Skin epidermis (tissue), 12 donors: ENCODE measurements around the gene LMNTD2.

Experiments used
- H3K27ac ChIP-seq, 21 experiments: fragments of 200-600 bp; sonication (generic) in 11 of 21; one replicate each; pipeline ENCODE4 v1.5.0; 2020; ENCODE audit warnings: mild to moderate bottlenecking in 3 of 21, inconsistent platforms in 2 of 21, moderate library complexity in 2 of 21
- H3K4me3 ChIP-seq, 7 experiments: fragments of 200-600 bp; sonication (generic) in 2 of 7; one replicate each; pipeline ENCODE4 v1.5.0; 2020; ENCODE audit warnings: inconsistent platforms in 2 of 7, mild to moderate bottlenecking in 2 of 7, moderate library complexity in 1 of 7

LMNTD2 gene

GRCh38 chr11:560305-561147 is at the start of gene LMNTD2, which contains the start of gene RASSF7:
TSS of gene LMNTD2 (minus strand) at chr11:560738. CDS start at chr11:560716, 22 bp downstream.
TSS of gene RASSF7 (plus strand) at chr11:560970. CDS start at chr11:561769, 799 bp downstream.
- Histone ChIP-seq H3K27ac (peak within 1 kb of the TSS; percentile 42 to 97 (median 88)), H3K4me3 (peak within 1 kb of the TSS; percentile 85 to 93 (median 89))

GRCh38 chr11:609341-609811 is 48.8 kb upstream of the LMNTD2 start:
- Histone ChIP-seq H3K27ac (peak overlapping the region in 1 of 21 experiments; percentile 12), H3K4me3 (no peak overlapping the region)

GRCh38 chr11:608791-609251 is 48.3 kb upstream of the LMNTD2 start:
- Histone ChIP-seq H3K4me3 (no peak overlapping the region), H3K27ac (no peak overlapping the region)

- no peak overlapping the region for H3K4me3 ChIP-seq
- no peak overlapping the region for H3K27ac ChIP-seq
Measured at GRCh38 chr11:607971-608659, 47.6 kb upstream of the LMNTD2 start.

- Histone ChIP-seq H3K4me3 (no peak overlapping the region), H3K27ac (peak overlapping the region in 4 of 21 experiments; percentile 20 to 31 (median 26))
Measured at GRCh38 chr11:607020-607780, 46.7 kb upstream of the LMNTD2 start.

GRCh38 chr11:606245-606644 is 45.7 kb upstream of the LMNTD2 start:
- no peak overlapping the region for H3K4me3 ChIP-seq

GRCh38 chr11:605286-606129 is 45.0 kb upstream of the LMNTD2 start:
- Histone ChIP-seq H3K4me3 (no peak overlapping the region), H3K27ac (peak overlapping the region in 5 of 21 experiments; percentile 22 to 50 (median 38))

More at GRCh38 chr11:606245-606644, 45.7 kb upstream of the LMNTD2 start:
- H3K27ac ChIP-seq: peak overlapping the region in 5 of 21 experiments; percentile 20 to 50 (median 25)

GRCh38 chr11:603154-603553 is 42.6 kb upstream of the LMNTD2 start:
- no peak overlapping the region for H3K27ac ChIP-seq
- no peak overlapping the region for H3K4me3 ChIP-seq

GRCh38 chr11:601573-602245 is 41.2 kb upstream of the LMNTD2 start:
- Histone ChIP-seq H3K4me3 (no peak overlapping the region), H3K27ac (no peak overlapping the region)

- H3K4me3 ChIP-seq: no peak overlapping the region
- peak overlapping the region in 1 of 21 experiments; percentile 26 for H3K27ac ChIP-seq
Measured at GRCh38 chr11:598005-598680, 37.6 kb upstream of the LMNTD2 start.

- no peak overlapping the region for H3K27ac ChIP-seq
- no peak overlapping the region for H3K4me3 ChIP-seq
Measured at GRCh38 chr11:597166-597725, 36.7 kb upstream of the LMNTD2 start.

- Histone ChIP-seq H3K27ac (no peak overlapping the region), H3K4me3 (no peak overlapping the region)
Measured at GRCh38 chr11:596374-596773, 35.8 kb upstream of the LMNTD2 start.

- Histone ChIP-seq H3K4me3 (no peak overlapping the region), H3K27ac (no peak overlapping the region)
Measured at GRCh38 chr11:595400-595799, 34.9 kb upstream of the LMNTD2 start.

- no peak overlapping the region for H3K27ac ChIP-seq
- H3K4me3 ChIP-seq: no peak overlapping the region
Measured at GRCh38 chr11:593347-593746, 32.8 kb upstream of the LMNTD2 start.

- no peak overlapping the region for H3K4me3 ChIP-seq
- H3K27ac ChIP-seq: no peak overlapping the region
Measured at GRCh38 chr11:592918-593317, 32.4 kb upstream of the LMNTD2 start.

- Histone ChIP-seq H3K4me3 (no peak overlapping the region), H3K27ac (no peak overlapping the region)
Measured at GRCh38 chr11:592501-592900, 32.0 kb upstream of the LMNTD2 start.

- H3K4me3 ChIP-seq: no peak overlapping the region
- H3K27ac ChIP-seq: no peak overlapping the region
Measured at GRCh38 chr11:590997-591396, 30.5 kb upstream of the LMNTD2 start.

GRCh38 chr11:589798-590197 is 29.3 kb upstream of the LMNTD2 start:
- H3K4me3 ChIP-seq: no peak overlapping the region

More at GRCh38 chr11:589798-590197, 29.3 kb upstream of the LMNTD2 start:
- no peak overlapping the region for H3K27ac ChIP-seq
